Ishikawa (cell line): ENCODE results near the gene KRTAP3-1.

Experiments used
- CEBPB ChIP-seq: IDR thresholded peaks from 2 replicates; pipeline ENCODE4 v1.6.1; 2012
- CREB1 ChIP-seq: IDR thresholded peaks from 2 replicates; pipeline ENCODE4 v1.6.1; 2012; ENCODE audit warnings: low read depth
- EGR1 ChIP-seq: IDR thresholded peaks from 2 replicates; pipeline ENCODE4 v1.6.1; 2012
- EP300 ChIP-seq: IDR thresholded peaks from 2 replicates; pipeline ENCODE4 v1.6.1; 2012; ENCODE audit warnings: borderline replicate concordance
- FOXM1 ChIP-seq: IDR thresholded peaks from 2 replicates; pipeline ENCODE4 v1.6.1; 2012; ENCODE audit warnings: low read depth, borderline replicate concordance
- NFIC ChIP-seq: IDR thresholded peaks from 2 replicates; pipeline ENCODE4 v1.6.1; 2012
- RAD21 ChIP-seq: IDR thresholded peaks from 2 replicates; pipeline ENCODE4 v1.6.1; 2012; ENCODE audit warnings: low read depth
- TAF1 ChIP-seq: IDR thresholded peaks from 2 replicates; pipeline ENCODE4 v1.6.1; 2012; ENCODE audit warnings: low read depth, mild to moderate bottlenecking
- TCF12 ChIP-seq: IDR thresholded peaks from 2 replicates; pipeline ENCODE4 v1.6.1; 2012; ENCODE audit warnings: low read depth
- TEAD4 ChIP-seq: IDR thresholded peaks from 2 replicates; pipeline ENCODE4 v1.6.1; 2012
- YY1 ChIP-seq: IDR thresholded peaks from 2 replicates; pipeline ENCODE4 v1.6.1; 2012; ENCODE audit warnings: low read depth
- ZBTB7A ChIP-seq: IDR thresholded peaks from 2 replicates; pipeline ENCODE4 v1.6.1; 2012; ENCODE audit warnings: low read depth
- TF ChIP-seq, protein P1 (sequence below): IDR thresholded peaks from 2 replicates; pipeline ENCODE4 v1.6.1; 2012
- TF ChIP-seq, protein P2 (sequence below): IDR thresholded peaks from 2 replicates; pipeline ENCODE4 v1.6.1; 2012; ENCODE audit warnings: low read depth, mild to moderate bottlenecking
- TF ChIP-seq, protein P3 (sequence below): IDR thresholded peaks from 2 replicates; pipeline ENCODE4 v1.6.1; 2012

KRTAP3-1 gene

DNA sequence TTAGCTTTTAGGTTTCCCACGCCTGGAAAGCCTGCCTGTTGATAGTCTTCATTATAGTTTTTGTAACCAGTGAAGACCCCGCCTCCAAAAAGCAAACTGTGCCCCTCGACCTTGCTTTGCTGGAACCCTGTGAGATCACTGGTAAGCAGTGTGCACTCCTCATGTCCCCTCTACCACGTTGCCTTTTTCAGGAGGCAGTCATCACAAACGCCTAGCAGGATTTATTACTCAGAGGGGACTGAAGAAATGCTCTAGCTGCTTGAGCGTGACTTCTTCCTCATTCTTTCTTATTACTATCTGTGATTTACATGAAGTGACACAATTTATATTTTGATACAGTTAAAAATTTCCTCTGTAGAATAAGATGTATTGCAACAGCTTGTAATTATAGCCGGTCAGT, 6.5 kb upstream of the KRTAP3-1 start:
- TF ChIP-seq, protein P1, sequence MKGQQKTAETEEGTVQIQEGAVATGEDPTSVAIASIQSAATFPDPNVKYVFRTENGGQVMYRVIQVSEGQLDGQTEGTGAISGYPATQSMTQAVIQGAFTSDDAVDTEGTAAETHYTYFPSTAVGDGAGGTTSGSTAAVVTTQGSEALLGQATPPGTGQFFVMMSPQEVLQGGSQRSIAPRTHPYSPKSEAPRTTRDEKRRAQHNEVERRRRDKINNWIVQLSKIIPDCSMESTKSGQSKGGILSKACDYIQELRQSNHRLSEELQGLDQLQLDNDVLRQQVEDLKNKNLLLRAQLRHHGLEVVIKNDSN, result no peak
- TF ChIP-seq, protein P2, sequence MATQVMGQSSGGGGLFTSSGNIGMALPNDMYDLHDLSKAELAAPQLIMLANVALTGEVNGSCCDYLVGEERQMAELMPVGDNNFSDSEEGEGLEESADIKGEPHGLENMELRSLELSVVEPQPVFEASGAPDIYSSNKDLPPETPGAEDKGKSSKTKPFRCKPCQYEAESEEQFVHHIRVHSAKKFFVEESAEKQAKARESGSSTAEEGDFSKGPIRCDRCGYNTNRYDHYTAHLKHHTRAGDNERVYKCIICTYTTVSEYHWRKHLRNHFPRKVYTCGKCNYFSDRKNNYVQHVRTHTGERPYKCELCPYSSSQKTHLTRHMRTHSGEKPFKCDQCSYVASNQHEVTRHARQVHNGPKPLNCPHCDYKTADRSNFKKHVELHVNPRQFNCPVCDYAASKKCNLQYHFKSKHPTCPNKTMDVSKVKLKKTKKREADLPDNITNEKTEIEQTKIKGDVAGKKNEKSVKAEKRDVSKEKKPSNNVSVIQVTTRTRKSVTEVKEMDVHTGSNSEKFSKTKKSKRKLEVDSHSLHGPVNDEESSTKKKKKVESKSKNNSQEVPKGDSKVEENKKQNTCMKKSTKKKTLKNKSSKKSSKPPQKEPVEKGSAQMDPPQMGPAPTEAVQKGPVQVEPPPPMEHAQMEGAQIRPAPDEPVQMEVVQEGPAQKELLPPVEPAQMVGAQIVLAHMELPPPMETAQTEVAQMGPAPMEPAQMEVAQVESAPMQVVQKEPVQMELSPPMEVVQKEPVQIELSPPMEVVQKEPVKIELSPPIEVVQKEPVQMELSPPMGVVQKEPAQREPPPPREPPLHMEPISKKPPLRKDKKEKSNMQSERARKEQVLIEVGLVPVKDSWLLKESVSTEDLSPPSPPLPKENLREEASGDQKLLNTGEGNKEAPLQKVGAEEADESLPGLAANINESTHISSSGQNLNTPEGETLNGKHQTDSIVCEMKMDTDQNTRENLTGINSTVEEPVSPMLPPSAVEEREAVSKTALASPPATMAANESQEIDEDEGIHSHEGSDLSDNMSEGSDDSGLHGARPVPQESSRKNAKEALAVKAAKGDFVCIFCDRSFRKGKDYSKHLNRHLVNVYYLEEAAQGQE, result no peak
- no peak for TF ChIP-seq CREB1

DNA sequence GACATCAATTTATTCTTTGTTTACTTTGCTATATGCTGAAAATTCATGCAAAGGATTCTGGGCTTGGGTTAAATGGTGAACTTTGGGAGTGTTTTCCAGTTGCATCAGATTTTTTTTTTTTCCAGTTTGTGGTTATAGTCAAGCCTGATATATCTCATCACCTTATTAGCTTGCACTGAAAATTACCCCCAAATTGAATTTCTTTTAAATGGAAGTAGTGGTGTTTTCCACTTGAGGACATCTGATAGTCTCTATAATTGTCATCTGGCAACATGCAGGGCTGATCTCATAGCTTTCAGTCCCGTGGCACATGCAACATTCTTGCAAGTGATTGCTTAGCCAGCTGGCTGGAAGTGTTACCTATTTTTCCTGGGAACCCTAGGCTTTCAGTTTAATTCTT, 4.7 kb upstream of the KRTAP3-1 start:
- TF ChIP-seq CEBPB (no peak), RAD21 (no peak), YY1 (no peak), TEAD4 (no peak), CREB1 (no peak)

DNA sequence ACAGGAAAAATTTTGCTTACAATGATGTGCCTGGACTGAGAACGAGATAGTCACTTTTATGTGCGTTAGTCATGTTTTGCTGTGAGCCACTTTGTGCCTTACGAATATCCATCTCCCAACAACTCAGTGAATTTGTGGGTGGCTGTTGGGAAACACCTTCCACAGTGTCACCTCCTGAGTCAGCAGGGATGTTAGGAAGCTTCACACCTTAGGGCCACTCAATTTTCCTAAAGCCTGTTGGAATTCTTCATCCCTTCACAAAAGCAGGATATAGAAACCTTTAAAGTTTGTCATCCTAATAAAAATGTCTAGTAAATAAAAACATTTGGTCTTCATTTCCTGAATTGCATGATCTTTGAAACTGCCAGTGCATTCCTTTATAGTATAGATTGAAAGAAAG, 4.3 kb upstream of the KRTAP3-1 start:
- TF ChIP-seq, protein P1, result no peak
- no peak for TF ChIP-seq TEAD4
- TF ChIP-seq NFIC, result no peak
- TF ChIP-seq EGR1, result no peak
- TF ChIP-seq ZBTB7A, result no peak
- TF ChIP-seq CREB1, result no peak
- no peak for TF ChIP-seq EP300
- no peak for TF ChIP-seq YY1

DNA sequence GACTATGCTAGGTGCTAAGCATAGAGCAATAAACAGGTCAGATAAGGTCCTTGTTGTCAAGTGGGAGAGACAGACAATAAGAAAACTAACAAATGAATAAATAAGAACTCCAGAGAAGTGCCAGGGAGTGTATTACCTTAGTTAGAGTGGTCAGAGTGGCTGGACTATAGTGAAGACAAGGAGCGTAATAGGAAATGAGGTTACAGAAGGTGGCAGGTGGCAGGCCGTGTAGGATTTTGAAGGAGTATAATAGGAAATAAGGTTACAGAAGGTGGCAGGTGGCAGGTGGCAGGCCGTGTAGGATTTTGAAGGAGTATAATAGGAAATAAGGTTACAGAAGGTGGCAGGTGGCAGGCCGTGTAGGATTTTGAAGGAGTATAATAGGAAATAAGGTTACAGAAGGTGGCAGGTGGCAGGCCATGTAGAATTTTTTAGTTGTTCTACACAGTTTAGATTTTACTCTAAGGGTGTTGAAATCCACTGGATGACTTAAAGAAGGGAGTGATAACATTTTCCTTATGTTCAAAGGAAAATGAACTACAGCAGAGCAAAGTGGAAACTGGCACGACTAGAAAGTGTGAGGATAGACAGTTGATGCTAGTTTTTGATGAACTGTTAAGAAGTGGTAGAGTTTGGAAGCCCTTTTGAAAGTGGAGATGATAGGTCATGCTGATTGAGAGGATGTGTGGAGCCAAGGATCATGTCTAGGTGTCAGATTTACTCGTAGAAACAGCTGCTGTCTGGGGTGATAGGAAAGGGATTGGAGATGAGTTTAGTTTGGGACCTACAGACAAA, 3.6 kb upstream of the KRTAP3-1 start:
- TF ChIP-seq TAF1 (no peak), FOXM1 (no peak), ZBTB7A (no peak), EP300 (no peak), CREB1 (no peak), EGR1 (no peak), CEBPB (no peak), TCF12 (no peak), RAD21 (no peak), TEAD4 (no peak), NFIC (no peak), YY1 (no peak)
- TF ChIP-seq, protein P3, sequence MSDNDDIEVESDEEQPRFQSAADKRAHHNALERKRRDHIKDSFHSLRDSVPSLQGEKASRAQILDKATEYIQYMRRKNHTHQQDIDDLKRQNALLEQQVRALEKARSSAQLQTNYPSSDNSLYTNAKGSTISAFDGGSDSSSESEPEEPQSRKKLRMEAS, result no peak
- TF ChIP-seq, protein P1, result no peak
- TF ChIP-seq, protein P2, result no peak

DNA sequence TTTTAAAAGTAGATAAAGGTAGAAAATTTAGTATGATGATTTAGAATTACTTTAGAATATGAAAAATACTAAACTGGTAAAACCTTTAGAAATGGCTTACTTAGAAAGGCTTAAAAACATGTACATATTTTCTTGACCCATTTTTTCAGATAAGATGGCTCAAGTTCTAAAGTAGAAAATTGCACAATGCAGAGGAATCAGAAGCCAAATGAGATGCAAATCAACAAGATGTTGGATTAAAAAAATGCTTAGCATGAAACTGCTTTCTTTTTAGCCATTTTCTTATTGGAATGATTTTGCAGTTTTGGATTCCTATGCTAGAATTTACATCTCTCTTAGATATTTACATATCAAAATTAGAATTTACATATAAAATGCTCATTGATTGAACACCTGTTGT, 1.5 kb upstream of the KRTAP3-1 start:
- TF ChIP-seq FOXM1 (no peak), YY1 (no peak), TAF1 (no peak), EGR1 (no peak), ZBTB7A (no peak), CREB1 (no peak), EP300 (no peak), TCF12 (no peak), CEBPB (no peak), NFIC (no peak), TEAD4 (no peak), RAD21 (no peak)
- TF ChIP-seq, protein P2, result no peak
- TF ChIP-seq, protein P3, result no peak
- TF ChIP-seq, protein P1, result no peak
